ENCODE measurements around the gene HEBP2. TPM values are rescaled to one million over a fixed set of nuclear protein-coding genes. Genes with fewer than 3 reads are reported as not detected.

Gene HEBP2
- total and polyA plus RNA-seq, 2 of the 13 experiments (the other 11 are each of a cell fraction or from before 2014, with no cell fraction given): 16.0 to 72.8 TPM

DNA sequence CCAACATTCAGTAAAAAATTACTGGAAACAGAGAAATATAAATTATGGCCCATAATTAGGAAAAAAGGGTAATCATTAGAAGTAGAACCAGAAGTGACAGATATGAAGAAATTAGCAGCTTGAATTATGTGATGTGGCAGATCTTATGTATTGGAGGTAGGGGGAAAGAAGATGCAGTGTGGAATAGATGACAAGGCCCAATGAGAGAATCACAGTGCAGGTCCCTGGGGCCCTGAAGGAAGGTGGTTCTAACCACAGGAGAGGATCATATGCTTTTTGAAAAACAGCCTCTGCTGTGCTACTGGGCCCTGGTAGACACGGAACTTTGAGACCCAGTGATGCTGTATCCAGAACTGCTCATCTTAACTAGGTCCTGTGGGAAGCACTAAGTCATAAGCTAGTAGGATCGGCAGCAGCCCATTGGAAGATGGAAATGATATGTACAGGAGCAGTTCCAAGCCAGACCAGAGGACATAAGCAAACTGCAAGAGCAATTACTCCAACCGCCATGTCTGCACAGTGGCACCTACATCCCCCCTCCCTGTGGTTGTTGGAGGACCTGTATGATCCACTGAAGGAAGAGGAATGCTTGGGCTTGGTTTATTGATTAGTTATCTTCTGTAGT, 14.2 kb downstream of the HEBP2 start (continued):
- TF ChIP-seq, protein P1, sequence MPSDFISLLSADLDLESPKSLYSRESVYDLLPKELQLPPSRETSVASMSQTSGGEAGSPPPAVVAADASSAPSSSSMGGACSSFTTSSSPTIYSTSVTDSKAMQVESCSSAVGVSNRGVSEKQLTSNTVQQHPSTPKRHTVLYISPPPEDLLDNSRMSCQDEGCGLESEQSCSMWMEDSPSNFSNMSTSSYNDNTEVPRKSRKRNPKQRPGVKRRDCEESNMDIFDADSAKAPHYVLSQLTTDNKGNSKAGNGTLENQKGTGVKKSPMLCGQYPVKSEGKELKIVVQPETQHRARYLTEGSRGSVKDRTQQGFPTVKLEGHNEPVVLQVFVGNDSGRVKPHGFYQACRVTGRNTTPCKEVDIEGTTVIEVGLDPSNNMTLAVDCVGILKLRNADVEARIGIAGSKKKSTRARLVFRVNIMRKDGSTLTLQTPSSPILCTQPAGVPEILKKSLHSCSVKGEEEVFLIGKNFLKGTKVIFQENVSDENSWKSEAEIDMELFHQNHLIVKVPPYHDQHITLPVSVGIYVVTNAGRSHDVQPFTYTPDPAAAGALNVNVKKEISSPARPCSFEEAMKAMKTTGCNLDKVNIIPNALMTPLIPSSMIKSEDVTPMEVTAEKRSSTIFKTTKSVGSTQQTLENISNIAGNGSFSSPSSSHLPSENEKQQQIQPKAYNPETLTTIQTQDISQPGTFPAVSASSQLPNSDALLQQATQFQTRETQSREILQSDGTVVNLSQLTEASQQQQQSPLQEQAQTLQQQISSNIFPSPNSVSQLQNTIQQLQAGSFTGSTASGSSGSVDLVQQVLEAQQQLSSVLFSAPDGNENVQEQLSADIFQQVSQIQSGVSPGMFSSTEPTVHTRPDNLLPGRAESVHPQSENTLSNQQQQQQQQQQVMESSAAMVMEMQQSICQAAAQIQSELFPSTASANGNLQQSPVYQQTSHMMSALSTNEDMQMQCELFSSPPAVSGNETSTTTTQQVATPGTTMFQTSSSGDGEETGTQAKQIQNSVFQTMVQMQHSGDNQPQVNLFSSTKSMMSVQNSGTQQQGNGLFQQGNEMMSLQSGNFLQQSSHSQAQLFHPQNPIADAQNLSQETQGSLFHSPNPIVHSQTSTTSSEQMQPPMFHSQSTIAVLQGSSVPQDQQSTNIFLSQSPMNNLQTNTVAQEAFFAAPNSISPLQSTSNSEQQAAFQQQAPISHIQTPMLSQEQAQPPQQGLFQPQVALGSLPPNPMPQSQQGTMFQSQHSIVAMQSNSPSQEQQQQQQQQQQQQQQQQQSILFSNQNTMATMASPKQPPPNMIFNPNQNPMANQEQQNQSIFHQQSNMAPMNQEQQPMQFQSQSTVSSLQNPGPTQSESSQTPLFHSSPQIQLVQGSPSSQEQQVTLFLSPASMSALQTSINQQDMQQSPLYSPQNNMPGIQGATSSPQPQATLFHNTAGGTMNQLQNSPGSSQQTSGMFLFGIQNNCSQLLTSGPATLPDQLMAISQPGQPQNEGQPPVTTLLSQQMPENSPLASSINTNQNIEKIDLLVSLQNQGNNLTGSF (CRISPR knock-in tag; IDR thresholded peaks at IDR 0.05): no peak
- TF ChIP-seq ZNF558 (CRISPR knock-in tag; IDR thresholded peaks at IDR 0.05; ENCODE audit: borderline replicate concordance): no peak
- TF ChIP-seq POLR2AphosphoS5 (IDR thresholded peaks at IDR 0.05; ENCODE audit: low read depth, low read length): 0 out of 2 replicates have a peak, but pooled peaks have one; percentile 10
- TF ChIP-seq, protein P2, sequence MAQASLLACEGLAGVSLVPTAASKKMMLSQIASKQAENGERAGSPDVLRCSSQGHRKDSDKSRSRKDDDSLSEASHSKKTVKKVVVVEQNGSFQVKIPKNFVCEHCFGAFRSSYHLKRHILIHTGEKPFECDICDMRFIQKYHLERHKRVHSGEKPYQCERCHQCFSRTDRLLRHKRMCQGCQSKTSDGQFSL (CRISPR knock-in tag; IDR thresholded peaks at IDR 0.05): no peak
- no peak for TF ChIP-seq ZNF367 (CRISPR knock-in tag; IDR thresholded peaks at IDR 0.05; ENCODE audit: borderline replicate concordance)

DNA sequence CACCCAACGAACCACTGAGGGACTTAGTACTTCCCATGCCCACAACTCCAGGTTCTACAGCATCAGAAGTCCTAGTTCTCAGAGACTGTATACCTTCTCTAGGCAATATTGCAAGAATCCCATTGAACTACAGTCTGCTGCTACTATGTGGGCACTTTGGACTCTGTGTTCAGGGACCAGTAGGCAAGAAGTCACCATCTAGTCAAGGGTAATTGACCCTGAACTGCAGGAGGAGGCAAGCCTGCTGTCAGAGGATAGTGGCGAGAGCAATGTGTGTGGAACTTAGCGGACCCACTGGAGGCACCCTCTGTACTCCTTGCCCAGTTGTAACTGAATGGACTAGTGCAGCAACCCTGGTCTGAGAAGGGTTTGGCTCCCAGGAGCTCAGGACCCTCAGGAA, 15.7 kb downstream of the HEBP2 start:
- in situ Hi-C loops (cut with HindIII; ENCODE audit: extremely low pct_ligation_motif_present, low pct_unique_long_range_greater_than_20kb): no loop called here
- Histone ChIP-seq H3K4me2 (ENCODE audit: low read depth, low read length) (no peak overlapping the region), H3K4me3 (replicated peaks in 1 of 3; ENCODE audit: insufficient read depth in 1 of 3, low read depth in 2 of 3, low read length in 3 of 3) (no peak overlapping the region), H4K20me1 (ENCODE audit: insufficient read depth, low read length) (no peaks in the 10 kb centered on the region), H3K27me3 (ENCODE audit: control insufficient read depth in 1 of 2, insufficient read depth in 2 of 2, low read length in 2 of 2) (no peaks in the 10 kb centered on the region), H3K27ac (ENCODE audit: extremely low read length, insufficient read depth, low read length) (no peak overlapping the region), H3K36me3 (replicated peaks in 1 of 2; ENCODE audit: control insufficient read depth in 1 of 2, insufficient read depth in 2 of 2, low read length in 2 of 2) (peaks cover 9 to 23% of the 10 kb centered on the region in 2 experiments), H3K4me1 (ENCODE audit: insufficient read depth, low read length) (peaks cover 36% of the 10 kb centered on the region), H3K79me2 (ENCODE audit: insufficient read depth, low read length) (no peaks in the 10 kb centered on the region), H3K9me3 (ENCODE audit: low read length) (no peaks in the 10 kb centered on the region), H3K9ac (ENCODE audit: insufficient read depth, low read depth, low read length) (no peak overlapping the region), H2AFZ (ENCODE audit: low read length) (no peak overlapping the region)
- CTCF ChIA-PET (ENCODE audit: low intra/inter-chr PET ratio, low total read pairs): no interaction called here
- WGBS (ENCODE audit: low lambda C conversion rate): 91% methylated on average over 3 of the region's 3 CpGs
- ATAC-seq (peak; percentile 50), FAIRE-seq (no peak), DNase-seq (ENCODE audit: low spot score) (peak; percentile 35)
- intact Hi-C loops (cut with micrococcal nuclease; ENCODE audit: unreplicated experiment): loop anchor here (5.0 kb wide), 1 partner anchor 353 kb away; the partner anchor contains the start of gene CCDC28A
- POLR2A ChIA-PET: no interaction called here
- BruUV-seq (replicated peaks): no TSS peak
- TF ChIP-seq, protein P3, sequence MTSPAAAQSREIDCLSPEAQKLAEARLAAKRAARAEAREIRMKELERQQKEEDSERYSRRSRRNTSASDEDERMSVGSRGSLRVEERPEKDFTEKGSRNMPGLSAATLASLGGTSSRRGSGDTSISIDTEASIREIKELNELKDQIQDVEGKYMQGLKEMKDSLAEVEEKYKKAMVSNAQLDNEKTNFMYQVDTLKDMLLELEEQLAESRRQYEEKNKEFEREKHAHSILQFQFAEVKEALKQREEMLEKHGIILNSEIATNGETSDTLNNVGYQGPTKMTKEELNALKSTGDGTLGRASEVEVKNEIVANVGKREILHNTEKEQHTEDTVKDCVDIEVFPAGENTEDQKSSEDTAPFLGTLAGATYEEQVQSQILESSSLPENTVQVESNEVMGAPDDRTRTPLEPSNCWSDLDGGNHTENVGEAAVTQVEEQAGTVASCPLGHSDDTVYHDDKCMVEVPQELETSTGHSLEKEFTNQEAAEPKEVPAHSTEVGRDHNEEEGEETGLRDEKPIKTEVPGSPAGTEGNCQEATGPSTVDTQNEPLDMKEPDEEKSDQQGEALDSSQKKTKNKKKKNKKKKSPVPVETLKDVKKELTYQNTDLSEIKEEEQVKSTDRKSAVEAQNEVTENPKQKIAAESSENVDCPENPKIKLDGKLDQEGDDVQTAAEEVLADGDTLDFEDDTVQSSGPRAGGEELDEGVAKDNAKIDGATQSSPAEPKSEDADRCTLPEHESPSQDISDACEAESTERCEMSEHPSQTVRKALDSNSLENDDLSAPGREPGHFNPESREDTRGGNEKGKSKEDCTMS (CRISPR knock-in tag; conservative IDR thresholded peaks at IDR 0.05): no peak
- TF ChIP-seq ZNF441 (CRISPR knock-in tag; IDR thresholded peaks at IDR 0.05; ENCODE audit: borderline replicate concordance) (0 out of 2 replicates have a peak, but pooled peaks have one; percentile 24), SPEN (CRISPR knock-in tag; IDR thresholded peaks at IDR 0.05; ENCODE audit: low read depth) (no peak), ZNF577 (CRISPR knock-in tag; IDR thresholded peaks at IDR 0.05; ENCODE audit: borderline replicate concordance, low read depth) (no peak), TP53 (CRISPR knock-in tag; conservative IDR thresholded peaks at IDR 0.05) (no peak)
- TF ChIP-seq, protein P4, sequence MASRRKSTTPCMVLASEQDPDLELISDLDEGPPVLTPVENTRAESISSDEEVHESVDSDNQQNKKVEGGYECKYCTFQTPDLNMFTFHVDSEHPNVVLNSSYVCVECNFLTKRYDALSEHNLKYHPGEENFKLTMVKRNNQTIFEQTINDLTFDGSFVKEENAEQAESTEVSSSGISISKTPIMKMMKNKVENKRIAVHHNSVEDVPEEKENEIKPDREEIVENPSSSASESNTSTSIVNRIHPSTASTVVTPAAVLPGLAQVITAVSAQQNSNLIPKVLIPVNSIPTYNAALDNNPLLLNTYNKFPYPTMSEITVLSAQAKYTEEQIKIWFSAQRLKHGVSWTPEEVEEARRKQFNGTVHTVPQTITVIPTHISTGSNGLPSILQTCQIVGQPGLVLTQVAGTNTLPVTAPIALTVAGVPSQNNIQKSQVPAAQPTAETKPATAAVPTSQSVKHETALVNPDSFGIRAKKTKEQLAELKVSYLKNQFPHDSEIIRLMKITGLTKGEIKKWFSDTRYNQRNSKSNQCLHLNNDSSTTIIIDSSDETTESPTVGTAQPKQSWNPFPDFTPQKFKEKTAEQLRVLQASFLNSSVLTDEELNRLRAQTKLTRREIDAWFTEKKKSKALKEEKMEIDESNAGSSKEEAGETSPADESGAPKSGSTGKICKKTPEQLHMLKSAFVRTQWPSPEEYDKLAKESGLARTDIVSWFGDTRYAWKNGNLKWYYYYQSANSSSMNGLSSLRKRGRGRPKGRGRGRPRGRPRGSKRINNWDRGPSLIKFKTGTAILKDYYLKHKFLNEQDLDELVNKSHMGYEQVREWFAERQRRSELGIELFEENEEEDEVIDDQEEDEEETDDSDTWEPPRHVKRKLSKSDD (CRISPR knock-in tag; IDR thresholded peaks at IDR 0.05; ENCODE audit: low read depth): peak; percentile 19; the same call in 1 of the 2 replicates
